ENCODE data around the gene ZNF366.

DNA sequence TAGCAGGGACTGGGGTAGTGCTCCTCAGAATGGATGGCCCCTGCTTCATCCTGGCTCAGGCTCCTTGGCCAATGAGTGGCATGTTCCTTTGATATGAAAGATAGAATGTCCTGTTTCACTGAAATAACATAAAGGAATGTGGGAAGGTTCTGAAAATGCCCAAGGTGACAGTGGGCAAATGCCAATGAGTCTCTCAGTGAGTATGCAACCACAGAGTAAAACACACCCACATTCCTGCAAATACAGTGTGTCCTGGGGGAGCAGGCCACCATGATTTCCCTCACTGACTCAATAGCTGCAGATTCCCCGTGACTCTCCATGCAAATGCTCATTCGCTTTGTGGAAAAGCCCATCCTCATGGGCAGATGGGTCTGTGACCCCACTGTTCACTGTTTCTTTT, 36.4 kb downstream of the ZNF366 start:
- TF ChIP-seq SIN3A (IDR thresholded peaks at IDR 0.05; ENCODE audit: borderline replicate concordance, low read depth, low read length) (no peak), RAD21 (CRISPR knock-in tag; IDR thresholded peaks at IDR 0.05) (no peak), SCMH1 (CRISPR knock-in tag; IDR thresholded peaks at IDR 0.05; ENCODE audit: borderline replicate concordance) (no peak)
- TF ChIP-seq, protein P1, sequence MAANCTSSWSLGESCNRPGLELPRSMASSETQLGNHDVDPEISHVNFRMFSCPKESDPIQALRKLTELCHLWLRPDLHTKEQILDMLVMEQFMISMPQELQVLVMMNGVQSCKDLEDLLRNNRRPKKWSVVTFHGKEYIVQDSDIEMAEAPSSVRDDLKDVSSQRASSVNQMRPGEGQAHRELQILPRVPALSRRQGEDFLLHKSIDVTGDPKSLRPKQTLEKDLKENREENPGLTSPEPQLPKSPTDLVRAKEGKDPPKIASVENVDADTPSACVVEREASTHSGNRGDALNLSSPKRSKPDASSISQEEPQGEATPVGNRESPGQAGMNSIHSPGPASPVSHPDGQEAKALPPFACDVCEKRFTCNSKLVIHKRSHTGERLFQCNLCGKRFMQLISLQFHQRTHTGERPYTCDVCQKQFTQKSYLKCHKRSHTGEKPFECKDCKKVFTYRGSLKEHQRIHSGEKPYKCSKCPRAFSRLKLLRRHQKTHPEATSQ (CRISPR knock-in tag; IDR thresholded peaks at IDR 0.05; ENCODE audit: borderline replicate concordance) = no peak
- TF ChIP-seq, protein P2, sequence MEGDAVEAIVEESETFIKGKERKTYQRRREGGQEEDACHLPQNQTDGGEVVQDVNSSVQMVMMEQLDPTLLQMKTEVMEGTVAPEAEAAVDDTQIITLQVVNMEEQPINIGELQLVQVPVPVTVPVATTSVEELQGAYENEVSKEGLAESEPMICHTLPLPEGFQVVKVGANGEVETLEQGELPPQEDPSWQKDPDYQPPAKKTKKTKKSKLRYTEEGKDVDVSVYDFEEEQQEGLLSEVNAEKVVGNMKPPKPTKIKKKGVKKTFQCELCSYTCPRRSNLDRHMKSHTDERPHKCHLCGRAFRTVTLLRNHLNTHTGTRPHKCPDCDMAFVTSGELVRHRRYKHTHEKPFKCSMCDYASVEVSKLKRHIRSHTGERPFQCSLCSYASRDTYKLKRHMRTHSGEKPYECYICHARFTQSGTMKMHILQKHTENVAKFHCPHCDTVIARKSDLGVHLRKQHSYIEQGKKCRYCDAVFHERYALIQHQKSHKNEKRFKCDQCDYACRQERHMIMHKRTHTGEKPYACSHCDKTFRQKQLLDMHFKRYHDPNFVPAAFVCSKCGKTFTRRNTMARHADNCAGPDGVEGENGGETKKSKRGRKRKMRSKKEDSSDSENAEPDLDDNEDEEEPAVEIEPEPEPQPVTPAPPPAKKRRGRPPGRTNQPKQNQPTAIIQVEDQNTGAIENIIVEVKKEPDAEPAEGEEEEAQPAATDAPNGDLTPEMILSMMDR (CRISPR knock-in tag; IDR thresholded peaks at IDR 0.05) = no peak

Measured in HepG2 (cell line).